ENCODE data around the gene SRD5A3. TPM values are rescaled to one million over a fixed set of nuclear protein-coding genes. Genes with fewer than 3 reads are reported as not detected.

Gene SRD5A3
- total RNA-seq, 1 donor from 2014 or later: 74.2 TPM

GRCh38 chr4:55336138-55337034 lies 9.7 kb upstream of the SRD5A3 start:
- TF ChIP-seq CTCF (IDR thresholded peaks at IDR 0.05; ENCODE audit: unreplicated experiment): no peak

DNA sequence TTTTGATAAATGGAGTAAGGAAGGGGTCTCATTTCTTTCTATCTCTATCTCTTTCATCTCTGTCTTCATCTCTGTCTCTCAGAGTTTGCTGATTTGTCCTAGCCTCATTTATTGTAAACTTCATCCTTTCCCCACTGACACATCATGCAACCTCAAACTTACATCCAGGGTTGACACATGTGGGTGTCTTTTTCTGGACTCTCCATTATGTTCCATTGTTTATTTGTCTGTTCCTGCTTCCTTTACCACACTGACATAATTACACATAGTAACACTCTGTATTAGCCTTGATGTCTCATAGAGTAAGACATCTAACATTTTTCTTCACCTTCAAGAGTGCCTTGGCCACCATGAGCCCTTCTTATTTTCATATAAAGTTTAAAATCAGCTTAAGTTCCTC lies 8.1 kb upstream of the SRD5A3 start:
- no peak overlapping the region for H3K4me3 Mint-ChIP-seq (ENCODE audit: unreplicated experiment)
- peaks cover 31% of the 10 kb centered on the region for H3K4me1 Mint-ChIP-seq (ENCODE audit: unreplicated experiment)
- peaks cover 2% of the 10 kb centered on the region for H3K27me3 Mint-ChIP-seq (ENCODE audit: unreplicated experiment)
- no peak overlapping the region for H3K27ac Mint-ChIP-seq (ENCODE audit: unreplicated experiment)
- no peaks in the 10 kb centered on the region for H3K9me3 Mint-ChIP-seq (ENCODE audit: unreplicated experiment)
- no peak for DNase-seq (ENCODE audit: low spot score)
- TF ChIP-seq CTCF (IDR thresholded peaks at IDR 0.05; ENCODE audit: unreplicated experiment): no peak
- no peaks in the 10 kb centered on the region for H3K36me3 Mint-ChIP-seq (ENCODE audit: low read depth, unreplicated experiment)

More at GRCh38 chr4:55336138-55337034, 9.7 kb upstream of the SRD5A3 start:
- H3K27me3 Mint-ChIP-seq (ENCODE audit: unreplicated experiment): peaks cover 2% of the 10 kb centered on the region
- H3K36me3 Mint-ChIP-seq (ENCODE audit: low read depth, unreplicated experiment): no peaks in the 10 kb centered on the region
- no peak overlapping the region for H3K4me3 Mint-ChIP-seq (ENCODE audit: unreplicated experiment)
- DNase-seq (ENCODE audit: low spot score): no peak
- H3K9me3 Mint-ChIP-seq (ENCODE audit: unreplicated experiment): no peaks in the 10 kb centered on the region
- H3K4me1 Mint-ChIP-seq (ENCODE audit: unreplicated experiment): peaks cover 25% of the 10 kb centered on the region
- H3K27ac Mint-ChIP-seq (ENCODE audit: unreplicated experiment): no peak overlapping the region

DNA sequence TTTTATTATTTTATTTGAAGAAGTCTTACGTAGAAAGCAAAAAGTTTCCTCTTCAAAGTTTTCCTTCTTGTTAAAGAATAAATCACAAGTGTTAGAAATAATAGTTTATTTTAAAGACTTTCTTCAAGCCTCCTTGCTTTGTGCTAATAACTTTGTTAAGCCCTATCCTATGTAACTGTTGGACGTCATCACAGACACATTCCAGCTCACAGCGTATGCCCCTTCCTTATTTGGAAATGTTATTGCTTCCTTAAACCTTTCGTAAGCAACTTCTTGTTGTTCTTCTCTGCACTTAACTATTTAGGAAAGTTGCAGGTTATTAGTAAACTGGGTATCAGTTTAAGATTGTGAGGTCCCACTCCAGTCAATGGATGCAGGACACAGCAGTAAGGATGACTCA lies 7.6 kb upstream of the SRD5A3 start:
- no peak for DNase-seq (ENCODE audit: low spot score)
- Mint-ChIP-seq H3K9me3 (ENCODE audit: unreplicated experiment) (no peaks in the 10 kb centered on the region), H3K27ac (ENCODE audit: unreplicated experiment) (no peak overlapping the region), H3K36me3 (ENCODE audit: low read depth, unreplicated experiment) (no peaks in the 10 kb centered on the region), H3K4me3 (ENCODE audit: unreplicated experiment) (no peak overlapping the region), H3K27me3 (ENCODE audit: unreplicated experiment) (peaks cover 2% of the 10 kb centered on the region), H3K4me1 (ENCODE audit: unreplicated experiment) (peaks cover 31% of the 10 kb centered on the region)
- no peak for TF ChIP-seq CTCF (IDR thresholded peaks at IDR 0.05; ENCODE audit: unreplicated experiment)

GRCh38 chr4:55340266-55340665 lies 5.8 kb upstream of the SRD5A3 start:
- Mint-ChIP-seq H3K36me3 (ENCODE audit: low read depth, unreplicated experiment) (no peaks in the 10 kb centered on the region), H3K4me1 (ENCODE audit: unreplicated experiment) (peaks cover 37% of the 10 kb centered on the region), H3K27me3 (ENCODE audit: unreplicated experiment) (peaks cover 2% of the 10 kb centered on the region), H3K9me3 (ENCODE audit: unreplicated experiment) (no peaks in the 10 kb centered on the region), H3K4me3 (ENCODE audit: unreplicated experiment) (no peak overlapping the region), H3K27ac (ENCODE audit: unreplicated experiment) (peak overlapping the region; percentile 58)
- TF ChIP-seq CTCF (IDR thresholded peaks at IDR 0.05; ENCODE audit: unreplicated experiment): no peak
- DNase-seq (ENCODE audit: low spot score): no peak

- Mint-ChIP-seq H3K36me3 (ENCODE audit: low read depth, unreplicated experiment) (no peaks in the 10 kb centered on the region), H3K4me3 (ENCODE audit: unreplicated experiment) (no peak overlapping the region), H3K27ac (ENCODE audit: unreplicated experiment) (no peak overlapping the region), H3K4me1 (ENCODE audit: unreplicated experiment) (peaks cover 51% of the 10 kb centered on the region), H3K27me3 (ENCODE audit: unreplicated experiment) (peaks cover 2% of the 10 kb centered on the region), H3K9me3 (ENCODE audit: unreplicated experiment) (no peaks in the 10 kb centered on the region)
- no peak for TF ChIP-seq CTCF (IDR thresholded peaks at IDR 0.05; ENCODE audit: unreplicated experiment)
- no peak for DNase-seq (ENCODE audit: low spot score)
Measured at GRCh38 chr4:55343887-55344286, 2.2 kb upstream of the SRD5A3 start.

Data from endothelial cell (in vitro differentiated cells).